ENCODE data around the gene PSMC6.

- TF ChIP-seq CTCF (IDR thresholded peaks at IDR 0.05) (no peak), POLR2A (IDR thresholded peaks at IDR 0.05) (no peak)
These were observed 20.8 kb upstream of the PSMC6 start for GRCh38 chr14:52686176-52686575.
